ENCODE results near the gene OR10V1. TPM values are rescaled to one million over a fixed set of nuclear protein-coding genes. Genes with fewer than 3 reads are reported as not detected.

The OR10V1 gene
- polyA plus RNA-seq, 2 of the 4 experiments (the other 2 are of a cell fraction): not detected

DNA sequence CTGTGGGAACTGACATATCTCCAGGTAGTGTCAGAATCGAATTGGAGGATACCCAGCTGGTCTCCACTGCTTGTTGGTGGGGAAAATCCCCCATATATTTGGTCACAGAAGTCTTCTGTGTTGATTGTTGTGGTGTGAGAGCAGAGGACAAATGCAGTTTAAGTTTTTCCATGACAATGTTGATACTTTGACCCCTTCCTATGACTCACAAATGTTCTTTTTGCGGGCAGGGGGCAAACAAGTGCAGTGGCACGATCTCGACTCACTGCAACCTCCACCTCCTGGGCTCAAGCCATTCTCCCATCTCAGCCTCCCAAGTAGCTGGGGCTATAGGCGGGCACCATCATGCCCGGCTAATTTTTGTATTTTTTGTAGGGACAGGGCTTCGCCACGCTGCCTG lies 37.4 kb downstream of the OR10V1 start:
- CTCF ChIA-PET: interaction anchor here (0.6 to 1.0 kb wide), 4 partner anchors 16 to 470 kb away, joined by 3 to 4 read pairs (median 4); no protein-coding TSS in a partner anchor
- no peak for TF ChIP-seq BHLHE40 (IDR thresholded peaks at IDR 0.05; ENCODE audit: low read depth, low read length)
- TF ChIP-seq HEYL (CRISPR knock-in tag; IDR thresholded peaks at IDR 0.05): no peak
- no peak for TF ChIP-seq HDAC2 (IDR thresholded peaks at IDR 0.05)
- no peak for TF ChIP-seq CHD2 (IDR thresholded peaks at IDR 0.05; ENCODE audit: low read length, partially characterized antibody)
- no peak for TF ChIP-seq MAFK (IDR thresholded peaks at IDR 0.05; ENCODE audit: partially characterized antibody)
- ATAC-seq: no peak

DNA sequence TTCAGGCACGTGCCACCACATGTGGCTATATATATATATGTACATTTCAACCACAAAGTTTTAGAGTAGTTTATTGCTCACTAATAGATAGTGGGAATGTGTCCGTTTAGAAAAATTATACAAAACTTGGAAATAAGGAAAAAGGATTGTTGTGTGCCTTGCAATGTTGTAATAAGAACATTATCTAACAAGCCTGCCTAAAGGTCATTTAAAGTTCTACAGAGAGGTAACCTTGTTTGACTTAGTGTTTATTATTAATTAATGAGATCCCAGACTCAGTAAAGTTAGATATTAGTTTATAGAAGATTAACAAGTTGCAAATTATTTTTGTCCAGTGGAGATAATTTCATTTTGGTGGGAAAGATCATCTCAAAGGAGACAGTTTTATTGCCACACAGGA lies 39.4 kb downstream of the OR10V1 start:
- POLR2A ChIA-PET: no interaction called here
- H3K9me3 ChIP-seq: no peaks in the 10 kb centered on the region
- FAIRE-seq (no peak), DNase-seq (ENCODE audit: low read depth in 1 of 2, low spot score in 1 of 2) (no peak), ATAC-seq (no peak)
- 0 out of 3 replicates have a peak, but pooled peaks cover 4% of the 10 kb centered on the region for H3K4me1 ChIP-seq
- H3K4me2 ChIP-seq: no peak overlapping the region
- CTCF ChIA-PET: interaction anchor here (0.9 kb wide), 1 partner anchor 68 kb away, joined by 3 read pairs; no protein-coding TSS in a partner anchor
- no peak overlapping the region for H3K4me3 ChIP-seq
- TF ChIP-seq HOXA7 (CRISPR knock-in tag; IDR thresholded peaks at IDR 0.05) (no peak), ELK1 (IDR thresholded peaks at IDR 0.05; ENCODE audit: low read depth, low read length) (no peak), ATOH8 (CRISPR knock-in tag; IDR thresholded peaks at IDR 0.05; ENCODE audit: low read depth) (no peak), CBX2 (IDR thresholded peaks at IDR 0.05; ENCODE audit: borderline replicate concordance, low read depth) (no peak), SMC3 (IDR thresholded peaks at IDR 0.05) (no peak), HEYL (CRISPR knock-in tag; IDR thresholded peaks at IDR 0.05) (no peak), FOSB (CRISPR knock-in tag; IDR thresholded peaks at IDR 0.05) (no peak), ESRRA (IDR thresholded peaks at IDR 0.05; ENCODE audit: borderline replicate concordance, low read length) (no peak), KDM5A (IDR thresholded peaks at IDR 0.05) (no peak), RFX5 (IDR thresholded peaks at IDR 0.05) (no peak), POLR2A (IDR thresholded peaks at IDR 0.05; ENCODE audit: low read length) (no peak), POLR2AphosphoS2 (conservative IDR thresholded peaks at IDR 0.05; ENCODE audit: low read length) (no peak), SREBF2 (IDR thresholded peaks at IDR 0.05) (no peak), JUN (IDR thresholded peaks at IDR 0.05) (no peak), KDM1A (IDR thresholded peaks at IDR 0.05; ENCODE audit: low read depth) (no peak), NFE2L2 (conservative IDR thresholded peaks at IDR 0.05; ENCODE audit: low read length) (no peak)
- TF ChIP-seq, protein P1, sequence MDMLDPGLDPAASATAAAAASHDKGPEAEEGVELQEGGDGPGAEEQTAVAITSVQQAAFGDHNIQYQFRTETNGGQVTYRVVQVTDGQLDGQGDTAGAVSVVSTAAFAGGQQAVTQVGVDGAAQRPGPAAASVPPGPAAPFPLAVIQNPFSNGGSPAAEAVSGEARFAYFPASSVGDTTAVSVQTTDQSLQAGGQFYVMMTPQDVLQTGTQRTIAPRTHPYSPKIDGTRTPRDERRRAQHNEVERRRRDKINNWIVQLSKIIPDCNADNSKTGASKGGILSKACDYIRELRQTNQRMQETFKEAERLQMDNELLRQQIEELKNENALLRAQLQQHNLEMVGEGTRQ (IDR thresholded peaks at IDR 0.05): no peak
- TF ChIP-seq, protein P2, sequence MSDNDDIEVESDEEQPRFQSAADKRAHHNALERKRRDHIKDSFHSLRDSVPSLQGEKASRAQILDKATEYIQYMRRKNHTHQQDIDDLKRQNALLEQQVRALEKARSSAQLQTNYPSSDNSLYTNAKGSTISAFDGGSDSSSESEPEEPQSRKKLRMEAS (IDR thresholded peaks at IDR 0.05): no peak
- TF ChIP-seq, protein P3, sequence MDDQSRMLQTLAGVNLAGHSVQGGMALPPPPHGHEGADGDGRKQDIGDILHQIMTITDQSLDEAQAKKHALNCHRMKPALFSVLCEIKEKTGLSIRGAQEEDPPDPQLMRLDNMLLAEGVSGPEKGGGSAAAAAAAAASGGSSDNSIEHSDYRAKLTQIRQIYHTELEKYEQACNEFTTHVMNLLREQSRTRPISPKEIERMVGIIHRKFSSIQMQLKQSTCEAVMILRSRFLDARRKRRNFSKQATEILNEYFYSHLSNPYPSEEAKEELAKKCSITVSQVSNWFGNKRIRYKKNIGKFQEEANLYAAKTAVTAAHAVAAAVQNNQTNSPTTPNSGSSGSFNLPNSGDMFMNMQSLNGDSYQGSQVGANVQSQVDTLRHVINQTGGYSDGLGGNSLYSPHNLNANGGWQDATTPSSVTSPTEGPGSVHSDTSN (IDR thresholded peaks at IDR 0.05): no peak
- TF ChIP-seq, protein P4, sequence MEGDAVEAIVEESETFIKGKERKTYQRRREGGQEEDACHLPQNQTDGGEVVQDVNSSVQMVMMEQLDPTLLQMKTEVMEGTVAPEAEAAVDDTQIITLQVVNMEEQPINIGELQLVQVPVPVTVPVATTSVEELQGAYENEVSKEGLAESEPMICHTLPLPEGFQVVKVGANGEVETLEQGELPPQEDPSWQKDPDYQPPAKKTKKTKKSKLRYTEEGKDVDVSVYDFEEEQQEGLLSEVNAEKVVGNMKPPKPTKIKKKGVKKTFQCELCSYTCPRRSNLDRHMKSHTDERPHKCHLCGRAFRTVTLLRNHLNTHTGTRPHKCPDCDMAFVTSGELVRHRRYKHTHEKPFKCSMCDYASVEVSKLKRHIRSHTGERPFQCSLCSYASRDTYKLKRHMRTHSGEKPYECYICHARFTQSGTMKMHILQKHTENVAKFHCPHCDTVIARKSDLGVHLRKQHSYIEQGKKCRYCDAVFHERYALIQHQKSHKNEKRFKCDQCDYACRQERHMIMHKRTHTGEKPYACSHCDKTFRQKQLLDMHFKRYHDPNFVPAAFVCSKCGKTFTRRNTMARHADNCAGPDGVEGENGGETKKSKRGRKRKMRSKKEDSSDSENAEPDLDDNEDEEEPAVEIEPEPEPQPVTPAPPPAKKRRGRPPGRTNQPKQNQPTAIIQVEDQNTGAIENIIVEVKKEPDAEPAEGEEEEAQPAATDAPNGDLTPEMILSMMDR (IDR thresholded peaks at IDR 0.05): no peak
- 34% methylated on average over 2 of the region's 2 CpGs for WGBS (ENCODE audit: missing lambda C conversion rate)
- H3K27ac ChIP-seq: no peak overlapping the region

More for the DNA sequence above, 37.4 kb downstream of the OR10V1 start:
- FAIRE-seq (no peak), DNase-seq (ENCODE audit: low read depth in 1 of 2, low spot score in 1 of 2) (no peak)
- no peak overlapping the region for H3K4me3 ChIP-seq
- H3K9me3 ChIP-seq: no peaks in the 10 kb centered on the region
- POLR2A ChIA-PET: no interaction called here
- WGBS (ENCODE audit: missing lambda C conversion rate): 66% methylated on average over 8 of the region's 8 CpGs
- H3K27ac ChIP-seq: no peak overlapping the region
- H3K4me2 ChIP-seq: no peak overlapping the region
- H3K4me1 ChIP-seq: no peaks in the 10 kb centered on the region
